NCI-H1930 (cell line): ENCODE results near the gene SORCS2.

Experiments
- DNase-seq, 2 experiments: peaks; one replicate each; lab custom pipeline; 2025; lab: John Stamatoyannopoulos, UW

SORCS2 gene

DNA sequence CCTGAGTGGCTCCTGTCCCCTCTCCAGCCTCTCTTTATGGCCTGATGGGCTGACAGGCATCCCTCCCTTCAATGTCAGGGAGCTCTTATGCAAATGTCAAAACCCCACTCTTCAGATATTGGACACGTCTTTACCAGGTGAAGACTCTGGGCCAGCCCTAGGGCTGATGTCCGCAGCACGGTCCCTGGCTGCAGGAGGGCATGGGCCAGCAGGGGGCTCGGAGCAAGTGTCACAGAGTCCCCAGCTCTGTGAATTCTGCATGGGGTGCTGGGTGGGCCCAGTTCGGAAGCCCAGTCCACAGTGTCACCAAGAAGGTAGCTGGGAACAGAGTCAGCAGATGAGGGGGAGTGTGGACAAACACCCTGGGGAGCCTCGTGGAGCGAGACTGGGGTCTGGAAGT, 282.0 kb downstream of the SORCS2 start:
- no peak for DNase-seq

GRCh38 chr4:7475207-7475606, 282.9 kb downstream of the SORCS2 start:
- no peak for DNase-seq

DNA sequence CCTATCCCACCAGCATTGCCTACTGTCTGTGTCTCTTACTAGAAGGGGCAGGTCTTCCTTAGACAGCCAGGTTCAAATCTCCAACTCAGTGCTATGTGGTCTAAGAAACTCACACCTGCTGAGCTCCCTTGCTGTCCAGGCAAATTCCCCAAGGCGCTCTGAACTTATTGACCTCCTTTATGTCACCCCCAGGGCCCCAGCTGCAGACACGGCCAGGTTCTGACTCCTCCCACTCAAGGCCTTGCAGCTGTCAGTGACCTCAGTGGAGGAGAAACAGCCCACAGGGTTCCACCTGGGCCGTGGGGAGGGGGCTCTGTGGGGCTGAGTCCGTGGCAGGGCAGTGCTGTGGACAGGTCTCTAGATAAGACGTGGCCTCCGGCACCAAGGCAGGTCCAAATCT, 284.5 kb downstream of the SORCS2 start:
- no peak for DNase-seq

DNA sequence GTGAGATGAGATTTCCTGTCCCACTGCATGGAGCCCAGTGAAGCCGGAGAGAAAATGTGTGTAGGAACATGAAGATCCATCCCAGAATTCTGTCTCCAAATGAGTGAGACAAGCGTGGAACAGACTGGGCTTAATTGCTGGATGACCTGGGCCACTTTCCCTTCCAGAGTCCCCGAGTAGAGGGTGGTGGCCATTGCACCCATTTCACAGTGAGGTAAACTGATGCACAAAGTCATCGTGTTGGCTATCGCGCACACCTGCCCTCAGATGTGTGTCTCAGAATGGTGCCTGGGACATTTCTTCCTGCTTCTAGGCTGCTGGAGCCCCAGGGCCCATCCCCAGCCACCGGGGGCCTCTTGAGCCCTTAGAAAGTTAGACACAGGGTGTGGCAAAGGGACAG, 285.4 kb downstream of the SORCS2 start:
- no peak for DNase-seq

DNA sequence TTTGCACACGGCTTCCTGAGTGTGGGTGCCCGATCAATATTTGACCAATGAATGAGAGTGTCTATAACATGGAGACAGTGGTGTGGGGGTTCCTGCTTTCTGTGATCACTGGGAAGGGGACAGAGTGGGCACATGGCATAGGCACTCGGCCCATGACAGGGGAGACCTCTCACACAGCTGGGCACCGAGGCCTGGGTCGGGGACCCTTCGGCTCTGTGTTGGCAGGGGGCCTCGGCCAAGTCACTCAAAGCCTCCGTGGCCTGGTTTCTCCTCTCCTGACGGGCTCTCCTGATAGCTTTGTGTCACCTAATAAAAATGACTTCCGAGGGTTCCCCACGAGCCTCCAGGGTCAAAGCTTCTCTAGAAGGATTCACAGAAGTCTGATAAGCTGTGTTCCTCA, 286.3 kb downstream of the SORCS2 start:
- no peak for DNase-seq

- no peak for DNase-seq
These were observed 288.1 kb downstream of the SORCS2 start for GRCh38 chr4:7480423-7480822.

- DNase-seq: no peak
These were observed 288.9 kb downstream of the SORCS2 start for GRCh38 chr4:7481227-7481626.

- no peak for DNase-seq
These were observed 292.8 kb downstream of the SORCS2 start for GRCh38 chr4:7485096-7485495.

GRCh38 chr4:7486101-7486500, 293.8 kb downstream of the SORCS2 start:
- DNase-seq: no peak

- DNase-seq: no peak
These were observed 295.2 kb downstream of the SORCS2 start for GRCh38 chr4:7487502-7487901.

- no peak for DNase-seq
These were observed 295.8 kb downstream of the SORCS2 start for GRCh38 chr4:7487998-7488671.

DNA sequence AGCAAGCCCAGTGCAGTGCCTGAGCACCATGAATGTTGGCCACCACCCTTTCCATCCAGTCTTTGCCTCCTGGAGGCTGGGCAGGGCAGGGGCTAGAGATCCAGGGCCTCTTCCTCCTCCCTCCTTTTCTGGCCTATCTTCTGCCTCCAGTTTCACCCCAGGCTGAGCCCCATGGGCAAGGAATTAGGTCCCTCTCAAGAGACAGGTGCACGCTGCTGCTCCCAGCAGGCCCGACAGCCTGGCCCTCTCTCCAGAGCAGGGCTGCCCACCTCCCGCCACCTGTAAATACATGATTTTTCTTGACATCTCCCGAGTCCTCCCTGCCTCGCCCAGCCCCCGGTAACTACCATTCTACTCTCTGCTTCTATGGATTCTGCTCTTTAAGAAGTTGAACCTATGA, 299.6 kb downstream of the SORCS2 start:
- no peak for DNase-seq

DNA sequence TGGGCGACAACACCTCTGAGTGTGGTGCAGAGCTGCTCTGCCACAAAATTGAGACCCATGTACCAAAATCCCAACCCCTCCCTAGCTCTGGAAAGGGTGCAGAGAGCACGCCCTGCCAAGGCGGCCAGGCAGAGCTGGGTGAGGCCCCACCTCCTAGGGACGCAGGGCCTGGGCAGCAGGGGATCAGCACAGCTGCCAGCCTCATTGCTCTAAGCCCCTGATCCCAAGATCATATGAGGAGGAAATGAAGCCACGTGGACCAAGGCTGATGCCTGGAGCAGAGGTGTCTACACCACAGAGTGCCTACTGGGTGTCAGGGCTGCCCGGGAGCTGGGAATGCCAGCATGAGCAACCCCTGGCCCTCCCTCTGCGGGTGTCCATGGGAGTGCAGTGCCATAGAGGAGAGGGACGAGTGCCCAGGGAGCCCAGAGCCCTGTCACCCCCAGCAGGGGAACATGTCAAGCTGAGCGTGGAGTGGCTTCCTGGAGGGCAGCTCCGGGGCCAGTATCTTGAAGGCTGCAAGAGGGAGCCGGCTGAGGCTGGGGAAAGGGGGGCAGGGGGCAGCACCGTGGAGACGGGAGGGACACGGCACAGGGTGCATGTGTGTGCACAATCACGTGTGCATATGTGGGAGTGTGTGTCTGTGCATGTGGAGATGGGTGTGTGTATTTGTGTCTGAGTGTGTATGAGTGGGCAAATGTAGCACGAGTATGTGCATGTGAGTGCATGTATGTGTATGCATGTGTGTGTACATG, 306.3 kb downstream of the SORCS2 start:
- no peak for DNase-seq

DNA sequence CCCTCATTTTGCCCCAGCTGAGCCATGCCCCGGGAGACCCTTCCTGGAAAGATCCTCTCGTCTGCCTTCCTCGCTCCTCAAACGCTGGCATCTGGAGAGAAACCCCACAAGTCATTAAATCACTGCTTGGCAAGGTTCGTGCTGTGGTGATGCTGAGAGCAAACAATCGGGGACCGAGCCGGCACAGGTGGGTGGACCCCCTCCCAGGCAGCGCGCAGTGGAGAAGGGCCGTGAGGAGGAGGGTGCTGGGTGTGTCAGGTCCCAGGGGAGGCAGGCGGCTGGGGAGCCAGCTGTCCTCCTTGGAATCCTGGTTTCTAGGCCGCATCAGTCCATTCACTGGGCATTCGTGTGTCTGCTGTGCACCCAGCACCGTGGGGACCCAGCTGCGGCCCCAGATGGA, 307.3 kb downstream of the SORCS2 start:
- DNase-seq: no peak

DNA sequence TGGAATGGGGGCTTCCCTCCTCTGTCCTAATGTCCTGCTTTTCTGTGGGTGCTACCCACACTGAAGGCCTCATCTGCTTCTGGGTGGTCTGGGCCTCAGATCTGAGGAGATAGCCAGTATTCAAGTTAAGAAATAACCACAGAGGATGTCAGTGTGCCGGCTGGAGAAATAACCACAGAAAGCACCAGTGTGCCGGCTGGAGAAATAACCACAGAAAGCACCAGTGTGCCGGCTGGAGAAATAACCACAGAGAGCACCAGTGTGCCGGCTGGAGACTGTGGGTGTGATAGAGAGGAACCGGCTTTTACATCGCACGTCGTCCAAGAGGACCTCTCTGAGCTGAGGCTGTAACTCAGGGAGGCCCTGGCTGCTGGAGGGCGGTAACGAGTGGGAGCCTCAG, 308.1 kb downstream of the SORCS2 start:
- DNase-seq: no peak

- DNase-seq: no peak
These were observed 309.0 kb downstream of the SORCS2 start for GRCh38 chr4:7501314-7501713.

DNA sequence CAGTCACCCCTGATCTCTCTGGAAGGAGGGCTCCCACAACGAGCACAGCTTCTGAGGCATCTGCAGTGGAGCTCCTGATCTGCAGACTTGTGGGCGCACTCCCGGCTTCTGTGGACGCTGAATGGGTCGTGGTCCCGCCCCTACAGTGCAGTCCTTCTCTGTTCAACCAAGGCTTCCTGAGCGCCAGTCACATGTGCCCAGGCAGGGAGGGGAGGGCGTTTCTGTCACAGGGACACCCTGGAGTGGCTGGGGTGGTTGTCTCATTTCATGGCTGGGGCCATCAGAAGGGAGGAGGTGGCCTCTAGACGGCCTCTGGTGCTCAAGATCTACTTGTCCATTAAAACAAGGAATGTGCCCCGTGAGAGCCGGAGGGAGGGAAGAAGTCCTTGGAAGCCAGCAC, 309.5 kb downstream of the SORCS2 start:
- no peak for DNase-seq

DNA sequence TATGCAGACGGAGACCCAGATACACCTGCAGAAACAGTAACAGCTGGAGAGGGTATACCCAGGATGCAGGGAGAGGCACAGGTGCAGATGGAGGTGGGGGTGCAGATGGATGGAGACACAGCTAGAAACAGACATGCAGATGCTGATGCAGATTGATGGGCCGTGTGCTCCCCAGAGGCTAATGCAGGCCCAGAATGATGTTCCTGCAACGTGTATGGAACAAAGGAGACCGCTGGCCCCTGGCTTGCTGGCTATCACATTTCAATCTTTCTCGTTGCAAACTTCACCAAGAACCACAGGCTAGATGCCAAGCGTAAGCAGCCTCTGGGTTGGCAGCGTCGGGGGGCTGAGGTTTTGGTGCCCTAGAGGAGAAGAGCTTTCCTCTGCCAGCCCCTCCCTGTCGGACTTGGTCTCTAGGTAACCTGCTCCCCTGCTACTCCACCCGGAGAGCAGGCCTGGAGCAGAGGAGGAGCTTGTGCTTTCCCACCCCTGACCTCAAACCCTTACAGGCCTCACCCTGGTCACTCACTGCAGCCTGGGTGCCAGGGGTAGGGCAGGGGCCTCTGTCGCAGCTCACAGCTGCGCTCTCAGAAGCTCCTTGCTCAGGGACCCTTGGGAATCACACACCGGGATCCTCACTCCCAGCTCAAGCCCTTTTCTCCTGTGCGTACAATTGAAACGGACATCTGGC, 311.4 kb downstream of the SORCS2 start:
- no peak for DNase-seq

DNA sequence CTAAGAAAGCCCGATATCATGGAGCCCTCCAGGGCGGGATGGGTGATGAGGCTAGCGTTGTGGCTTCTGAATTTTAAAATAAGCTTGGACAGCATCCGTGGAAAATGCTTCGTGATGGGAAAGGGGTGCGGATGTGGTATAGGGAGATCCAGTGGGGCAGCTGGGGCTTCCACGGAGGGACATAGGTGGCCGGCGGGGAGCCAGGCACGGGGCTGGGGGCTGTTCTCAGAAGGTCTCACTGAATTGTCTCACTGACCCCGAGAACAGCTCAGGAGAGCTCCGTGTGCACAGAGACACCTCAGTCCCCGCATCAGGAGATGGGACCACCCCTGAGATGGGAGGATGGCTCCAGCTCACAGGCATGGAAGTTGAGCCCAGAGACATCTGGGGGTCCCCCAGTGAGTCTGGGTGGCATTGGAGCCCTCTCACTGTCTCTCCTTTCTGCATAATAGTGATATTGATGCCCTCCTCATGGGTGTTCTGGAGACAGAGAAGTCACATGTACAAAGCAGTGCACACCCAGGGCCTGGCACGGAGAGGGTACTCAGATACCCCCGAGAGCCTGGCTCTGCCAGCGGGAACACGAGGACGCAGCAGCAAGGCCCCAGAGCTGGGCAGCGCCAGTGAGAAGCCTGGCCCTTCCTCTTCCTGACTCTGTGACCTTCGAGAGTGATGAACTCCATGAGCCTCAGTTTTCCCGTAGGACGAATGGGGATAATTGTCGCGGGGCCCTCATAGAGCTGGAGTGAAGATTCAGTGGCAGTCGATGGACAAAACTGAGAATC, 313.0 kb downstream of the SORCS2 start:
- no peak for DNase-seq

DNA sequence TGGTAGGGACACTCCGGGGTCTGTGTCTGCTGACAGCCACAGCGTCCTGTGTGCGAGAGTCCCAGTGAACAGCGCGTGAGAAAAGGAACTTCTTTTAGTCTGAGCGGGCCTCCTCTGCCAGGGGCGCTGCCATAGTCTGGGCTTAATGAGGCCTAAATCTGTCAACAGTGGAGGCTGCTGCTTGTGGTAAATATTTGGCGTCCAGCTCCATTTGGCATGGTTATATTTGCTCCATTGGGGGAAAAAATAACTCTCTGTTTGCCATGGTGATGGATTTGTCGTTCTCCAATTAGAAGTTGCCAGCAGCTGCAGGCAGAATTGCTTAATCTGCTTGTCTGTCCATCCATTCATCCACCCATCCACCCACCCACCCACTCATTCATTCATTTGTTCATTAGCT, 313.8 kb downstream of the SORCS2 start:
- DNase-seq: no peak

DNA sequence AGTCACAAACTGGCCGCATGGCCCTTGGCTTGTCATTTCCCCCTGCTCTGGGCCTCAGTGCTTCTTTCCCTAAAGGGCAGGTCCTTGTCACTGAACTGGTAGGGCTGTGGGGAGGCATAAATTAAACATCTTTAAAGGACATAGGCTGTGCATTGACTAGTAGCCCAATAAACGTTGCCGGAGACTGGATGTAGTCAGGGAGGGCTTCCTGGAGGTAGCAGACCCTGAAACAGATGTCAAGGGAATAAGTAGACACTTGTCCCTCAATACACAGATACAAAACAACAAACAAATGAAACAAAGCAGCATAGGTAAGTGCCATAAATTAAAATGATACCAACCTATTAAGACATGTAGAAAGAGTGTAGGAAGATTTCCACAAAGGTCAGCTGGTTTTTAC, 314.2 kb downstream of the SORCS2 start:
- no peak for DNase-seq

- DNase-seq: no peak
These were observed 315.0 kb downstream of the SORCS2 start for GRCh38 chr4:7507381-7507780.
